ENCODE results near the gene WWC1.

WWC1 gene

GRCh38 chr5:168311061-168311566, 19.7 kb downstream of the WWC1 start:
- TF ChIP-seq, protein P1, sequence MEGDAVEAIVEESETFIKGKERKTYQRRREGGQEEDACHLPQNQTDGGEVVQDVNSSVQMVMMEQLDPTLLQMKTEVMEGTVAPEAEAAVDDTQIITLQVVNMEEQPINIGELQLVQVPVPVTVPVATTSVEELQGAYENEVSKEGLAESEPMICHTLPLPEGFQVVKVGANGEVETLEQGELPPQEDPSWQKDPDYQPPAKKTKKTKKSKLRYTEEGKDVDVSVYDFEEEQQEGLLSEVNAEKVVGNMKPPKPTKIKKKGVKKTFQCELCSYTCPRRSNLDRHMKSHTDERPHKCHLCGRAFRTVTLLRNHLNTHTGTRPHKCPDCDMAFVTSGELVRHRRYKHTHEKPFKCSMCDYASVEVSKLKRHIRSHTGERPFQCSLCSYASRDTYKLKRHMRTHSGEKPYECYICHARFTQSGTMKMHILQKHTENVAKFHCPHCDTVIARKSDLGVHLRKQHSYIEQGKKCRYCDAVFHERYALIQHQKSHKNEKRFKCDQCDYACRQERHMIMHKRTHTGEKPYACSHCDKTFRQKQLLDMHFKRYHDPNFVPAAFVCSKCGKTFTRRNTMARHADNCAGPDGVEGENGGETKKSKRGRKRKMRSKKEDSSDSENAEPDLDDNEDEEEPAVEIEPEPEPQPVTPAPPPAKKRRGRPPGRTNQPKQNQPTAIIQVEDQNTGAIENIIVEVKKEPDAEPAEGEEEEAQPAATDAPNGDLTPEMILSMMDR (IDR thresholded peaks at IDR 0.05; ENCODE audit: low read depth, low read length), result no peak

GRCh38 chr5:168312606-168313295, 21.3 kb downstream of the WWC1 start:
- TF ChIP-seq, protein P1 (IDR thresholded peaks at IDR 0.05; ENCODE audit: low read depth, low read length), result no peak
- H3K4me3 ChIP-seq (ENCODE audit: low read depth, low read length), result no peak overlapping the region

More at GRCh38 chr5:168311061-168311566, 19.7 kb downstream of the WWC1 start:
- H3K4me3 ChIP-seq (ENCODE audit: low read depth, low read length), result no peak overlapping the region

GRCh38 chr5:168313596-168314204, 22.3 kb downstream of the WWC1 start:
- TF ChIP-seq, protein P1 (IDR thresholded peaks at IDR 0.05; ENCODE audit: low read depth, low read length), result no peak
- H3K4me3 ChIP-seq (ENCODE audit: low read depth, low read length), result no peak overlapping the region

DNA sequence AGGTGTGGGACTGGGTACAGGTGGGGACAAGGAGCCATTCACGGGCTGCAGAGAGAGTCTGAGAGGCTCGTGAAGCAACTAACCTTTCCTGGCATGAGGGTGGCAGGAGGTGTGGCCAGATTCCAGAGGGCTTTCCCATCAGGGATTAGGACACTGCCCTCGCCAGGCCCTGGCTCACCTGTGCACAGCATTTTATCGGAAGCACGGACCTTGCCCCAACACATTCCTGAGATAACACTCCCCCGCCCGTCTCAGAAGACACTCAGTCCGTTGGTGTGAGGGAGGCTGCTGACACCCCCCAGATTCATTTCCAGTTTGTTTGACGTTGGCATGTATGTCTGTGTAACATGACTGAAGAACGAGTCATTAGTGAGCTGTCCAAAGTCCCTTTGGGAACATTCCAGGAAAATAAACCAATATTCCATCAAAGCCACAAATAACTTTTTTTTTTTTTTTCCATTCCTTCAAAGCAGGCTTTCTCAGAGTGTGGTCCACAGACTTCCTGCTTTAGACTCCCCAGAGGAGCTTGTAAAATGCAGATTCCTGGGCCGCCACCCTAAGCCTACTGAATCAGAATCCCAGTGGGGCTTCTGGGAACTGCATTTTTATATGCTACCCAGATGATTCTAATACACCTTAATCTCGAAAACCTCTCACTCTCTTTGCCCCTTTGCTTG, 23.4 kb downstream of the WWC1 start:
- TF ChIP-seq, protein P1 (IDR thresholded peaks at IDR 0.05; ENCODE audit: low read depth, low read length), result no peak
- H3K4me3 ChIP-seq (ENCODE audit: low read depth, low read length), result no peak overlapping the region

DNA sequence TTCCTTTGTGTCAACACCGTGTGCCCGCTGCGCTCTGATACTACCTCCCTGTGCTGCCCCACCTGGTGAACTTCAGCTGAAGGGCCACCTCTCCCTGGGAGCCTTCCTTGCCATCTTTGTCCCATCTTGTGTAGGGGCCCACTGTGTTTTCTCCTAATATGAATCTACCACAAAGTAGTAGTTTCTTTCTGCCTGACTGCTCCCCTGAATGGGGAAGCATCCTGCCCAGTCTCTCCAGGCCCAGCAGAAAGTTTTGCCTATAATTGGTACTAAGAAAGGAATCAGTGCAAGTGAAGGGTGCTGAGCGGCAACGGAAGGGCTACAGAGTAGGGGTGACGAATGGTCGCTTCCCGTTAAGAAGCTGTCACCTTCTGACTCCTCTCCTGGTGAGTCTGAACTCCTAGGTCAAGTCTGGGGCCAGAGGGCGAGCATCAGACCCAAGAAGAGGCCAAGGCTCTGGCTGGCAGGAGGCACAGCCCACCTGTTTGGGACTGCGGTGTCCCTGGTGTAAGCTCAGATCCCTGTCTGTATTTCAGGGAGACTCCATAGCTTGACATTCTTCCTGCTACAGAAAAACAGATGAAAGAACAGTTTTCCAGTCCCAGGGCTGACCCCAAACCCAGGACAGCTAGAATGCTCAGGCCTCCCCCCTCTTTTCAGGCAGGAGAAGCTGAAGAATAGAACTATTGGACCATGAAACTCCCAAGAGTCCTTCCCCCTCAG, 24.1 kb downstream of the WWC1 start:
- TF ChIP-seq, protein P1 (IDR thresholded peaks at IDR 0.05; ENCODE audit: low read depth, low read length), result no peak
- H3K4me3 ChIP-seq (ENCODE audit: low read depth, low read length), result no peak overlapping the region

DNA sequence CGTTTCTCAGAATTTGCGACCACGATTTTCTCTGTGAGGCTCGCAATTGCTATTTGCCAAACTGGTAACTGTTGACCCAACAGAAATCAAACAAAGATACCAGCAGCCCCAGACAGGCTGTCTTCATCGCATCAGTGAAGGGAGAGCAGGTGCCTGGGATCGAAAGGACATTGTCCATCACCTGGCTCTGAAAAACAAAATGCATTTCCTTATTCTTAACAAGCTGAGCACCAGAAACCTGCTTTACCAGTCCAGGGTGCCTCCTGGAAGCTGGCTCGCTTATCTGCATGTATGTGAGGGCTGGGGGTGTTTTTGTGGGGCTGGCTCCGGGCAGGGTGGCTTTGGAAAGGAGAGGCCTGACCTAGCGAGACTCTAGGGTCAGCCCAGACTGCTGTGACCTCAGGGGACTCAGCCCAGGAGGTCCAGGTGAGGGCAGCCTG, 24.7 kb downstream of the WWC1 start:
- no peak overlapping the region for H3K4me3 ChIP-seq (ENCODE audit: low read depth, low read length)
- TF ChIP-seq, protein P1 (IDR thresholded peaks at IDR 0.05; ENCODE audit: low read depth, low read length), result no peak
